ENCODE measurements around the gene KCNA4. TPM values are rescaled to one million over a fixed set of nuclear protein-coding genes. Genes with fewer than 3 reads are reported as not detected.

KCNA4 gene
- total and polyA plus RNA-seq, 2 donors (not counting 3 experiments of a cell fraction or from before 2014, with no cell fraction given), result not detected

DNA sequence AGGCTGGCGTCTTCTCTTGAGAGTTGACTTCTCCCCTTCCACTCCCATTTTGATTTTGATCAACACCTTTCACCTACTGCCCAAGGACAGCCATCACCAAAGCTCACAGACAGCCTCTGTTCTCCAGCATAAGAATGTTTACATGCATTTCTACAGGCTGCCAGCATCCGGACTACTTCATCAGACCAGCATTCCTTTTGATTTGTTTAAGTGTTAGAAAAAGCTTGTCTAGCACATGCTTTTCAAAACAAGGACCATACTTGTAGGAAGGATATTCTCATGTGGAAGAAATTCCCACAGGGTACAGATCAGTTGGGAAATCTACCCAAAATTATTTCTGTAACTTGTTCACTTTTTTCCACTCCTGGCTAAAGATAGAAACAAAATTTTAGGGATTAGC lies 6.2 kb upstream of the KCNA4 start:
- dilution Hi-C loops (cut with MboI; ENCODE audit: extremely low pct_ligation_motif_present, low sequenced_read_pairs) (no loop called here), intact Hi-C loops (cut with micrococcal nuclease) (no loop called here)
- CTCF ChIA-PET, result no interaction called here
- Histone ChIP-seq H3K4me2 (ENCODE audit: insufficient read depth, low read length) (no peak overlapping the region), H3K9me1 (replicated peaks; ENCODE audit: control insufficient read depth, extremely low read depth, insufficient read depth, low read length) (no peaks in the 10 kb centered on the region), H3K27ac (ENCODE audit: insufficient read depth, low read depth, low read length) (no peak overlapping the region), H3K9me3 (replicated peaks; ENCODE audit: control insufficient read depth, insufficient read depth, low read length) (no peaks in the 10 kb centered on the region), H3K36me3 (ENCODE audit: control insufficient read depth in 2 of 2, extremely low read depth in 1 of 2, insufficient read depth in 2 of 2, low read length in 2 of 2) (no peaks in the 10 kb centered on the region), H2AFZ (ENCODE audit: low read depth, low read length) (no peak overlapping the region), H4K20me1 (replicated peaks; ENCODE audit: control insufficient read depth, extremely low read depth, insufficient read depth, low read length) (no peaks in the 10 kb centered on the region), H3K9ac (replicated peaks; ENCODE audit: extremely low read depth, insufficient read depth, low read length) (no peak overlapping the region), H3K27me3 (ENCODE audit: control insufficient read depth in 2 of 2, insufficient read depth in 2 of 2, low read length in 2 of 2) (peaks cover 7 to 15% of the 10 kb centered on the region in 2 experiments), H3K4me1 (ENCODE audit: control insufficient read depth, extremely low read depth, insufficient read depth, low read length) (no peaks in the 10 kb centered on the region), H3K79me2 (ENCODE audit: control insufficient read depth, insufficient read depth, low read length) (no peaks in the 10 kb centered on the region), H3K4me3 (replicated peaks in 1 of 3; ENCODE audit: insufficient read depth in 1 of 3, low read depth in 1 of 3, low read length in 3 of 3) (no peak overlapping the region)
- TF ChIP-seq, protein P1, sequence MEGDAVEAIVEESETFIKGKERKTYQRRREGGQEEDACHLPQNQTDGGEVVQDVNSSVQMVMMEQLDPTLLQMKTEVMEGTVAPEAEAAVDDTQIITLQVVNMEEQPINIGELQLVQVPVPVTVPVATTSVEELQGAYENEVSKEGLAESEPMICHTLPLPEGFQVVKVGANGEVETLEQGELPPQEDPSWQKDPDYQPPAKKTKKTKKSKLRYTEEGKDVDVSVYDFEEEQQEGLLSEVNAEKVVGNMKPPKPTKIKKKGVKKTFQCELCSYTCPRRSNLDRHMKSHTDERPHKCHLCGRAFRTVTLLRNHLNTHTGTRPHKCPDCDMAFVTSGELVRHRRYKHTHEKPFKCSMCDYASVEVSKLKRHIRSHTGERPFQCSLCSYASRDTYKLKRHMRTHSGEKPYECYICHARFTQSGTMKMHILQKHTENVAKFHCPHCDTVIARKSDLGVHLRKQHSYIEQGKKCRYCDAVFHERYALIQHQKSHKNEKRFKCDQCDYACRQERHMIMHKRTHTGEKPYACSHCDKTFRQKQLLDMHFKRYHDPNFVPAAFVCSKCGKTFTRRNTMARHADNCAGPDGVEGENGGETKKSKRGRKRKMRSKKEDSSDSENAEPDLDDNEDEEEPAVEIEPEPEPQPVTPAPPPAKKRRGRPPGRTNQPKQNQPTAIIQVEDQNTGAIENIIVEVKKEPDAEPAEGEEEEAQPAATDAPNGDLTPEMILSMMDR (IDR thresholded peaks at IDR 0.05; ENCODE audit: extremely low read depth in 1 of 2, insufficient read depth in 1 of 2, low read depth in 1 of 2, low read length in 2 of 2), result no peak
- TF ChIP-seq JUN (IDR thresholded peaks at IDR 0.05; ENCODE audit: borderline replicate concordance, insufficient read depth, insufficient read length, low read depth), result no peak
- TF ChIP-seq POLR2AphosphoS5 (IDR thresholded peaks at IDR 0.05; ENCODE audit: insufficient read depth, low read depth, low read length), result no peak
- TF ChIP-seq GATA2 (IDR thresholded peaks at IDR 0.05; ENCODE audit: insufficient read depth, insufficient read length, low read depth, low read length), result no peak
- no peak for TF ChIP-seq FOS (IDR thresholded peaks at IDR 0.05; ENCODE audit: borderline replicate concordance, insufficient read depth, low read length)
- TF ChIP-seq, protein P2, sequence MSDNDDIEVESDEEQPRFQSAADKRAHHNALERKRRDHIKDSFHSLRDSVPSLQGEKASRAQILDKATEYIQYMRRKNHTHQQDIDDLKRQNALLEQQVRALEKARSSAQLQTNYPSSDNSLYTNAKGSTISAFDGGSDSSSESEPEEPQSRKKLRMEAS (IDR thresholded peaks at IDR 0.05; ENCODE audit: insufficient read depth, insufficient read length), result no peak
- TF ChIP-seq MYC (IDR thresholded peaks at IDR 0.05; ENCODE audit: low read depth, low read length), result no peak
- TF ChIP-seq EZH2 (IDR thresholded peaks at IDR 0.05; ENCODE audit: borderline replicate concordance, low read depth, low read length, severe bottlenecking), result no peak
- no peak for TF ChIP-seq POLR2A (IDR thresholded peaks at IDR 0.05; ENCODE audit: low read depth, low read length)
- FAIRE-seq (no peak), DNase-seq (ENCODE audit: low read depth, low spot score) (no peak)
- POLR2A ChIA-PET, result no interaction called here
- BruUV-seq (replicated peaks), result no TSS peak

Data from endothelial cell of umbilical vein (primary cell).